Measurements from ENCODE around the gene GABBR1. TPM values are rescaled to one million over a fixed set of nuclear protein-coding genes. Genes with fewer than 3 reads are reported as not detected.

GABBR1 gene
- total RNA-seq = 14.0 TPM
- 10 to 100 TPM; 22.6 to 48.4 (median 37.0) TPM for polyA plus RNA-seq (ENCODE audit: insufficient read depth in 1 of 8, insufficient read length in 8 of 8, low replicate concordance in 1 of 8)
- long read RNA-seq, donor 1, partial matches to known transcripts = 0 of 3 reads
- long read RNA-seq, donor 1, other reads (novel, unspliced or antisense) = 0 of 3 reads
- long read RNA-seq, donor 2 = 0 reads
- long read RNA-seq, donor 3, partial matches to known transcripts = 6 of 10 reads
- long read RNA-seq, donor 3, other reads (novel, unspliced or antisense) = 0 of 10 reads
- long read RNA-seq, donor 4, partial matches to known transcripts = 0 of 4 reads
- long read RNA-seq, donor 4, other reads (novel, unspliced or antisense) = 0 of 4 reads
- long read RNA-seq, donor 5, partial matches to known transcripts = 0 of 4 reads
- long read RNA-seq, donor 5, other reads (novel, unspliced or antisense) = 0 of 4 reads
- long read RNA-seq, donor 6, partial matches to known transcripts = 0 of 4 reads
- long read RNA-seq, donor 6, other reads (novel, unspliced or antisense) = 0 of 4 reads
- long read RNA-seq, donor 7, full-length matches to known transcripts = 3 of 3 reads
- long read RNA-seq, donor 7, partial matches to known transcripts = 0 of 3 reads
- long read RNA-seq, donor 7, other reads (novel, unspliced or antisense) = 0 of 3 reads
- long read RNA-seq, donor 8, partial matches to known transcripts = 0 of 2 reads
- long read RNA-seq, donor 8, other reads (novel, unspliced or antisense) = 0 of 2 reads
- long read RNA-seq, donor 9 = 0 reads
- long read RNA-seq, donor 10, partial matches to known transcripts = 0 of 5 reads
- long read RNA-seq, donor 10, other reads (novel, unspliced or antisense) = 0 of 5 reads
- long read RNA-seq, donor 11, partial matches to known transcripts = 0 of 2 reads
- long read RNA-seq, donor 11, other reads (novel, unspliced or antisense) = 0 of 2 reads

GRCh38 chr6:29632789-29633533 is at the start of gene GABBR1:
TSS of gene GABBR1 (minus strand) at chr6:29633183. CDS start at chr6:29632385, 798 bp downstream.
- under 1% methylated on average over 28 of the region's 57 CpGs for WGBS (ENCODE audit: insufficient coverage)
- peak within 1 kb of the TSS; percentile 66 for H3K27ac ChIP-seq (ENCODE audit: low read length)
- peaks cover 32% of the 10 kb centered on the region for H3K27me3 ChIP-seq (ENCODE audit: control insufficient read depth, insufficient read depth, low read length)
- H3K9me3 ChIP-seq (replicated peaks; ENCODE audit: control insufficient read depth, low read depth, low read length) = no peaks in the 10 kb centered on the region
- DNase-seq = peak; percentile 97
- H3K4me3 ChIP-seq (ENCODE audit: low read length) = peak within 1 kb of the TSS; percentile 56
- H3K36me3 ChIP-seq (ENCODE audit: control insufficient read depth, insufficient read depth, low read length) = peaks cover 3% of the 10 kb centered on the region
- H3K4me1 ChIP-seq (ENCODE audit: control insufficient read depth, insufficient read depth, low read length) = peaks cover 31% of the 10 kb centered on the region

GRCh38 chr6:29681811-29682210 is 48.8 kb upstream of the GABBR1 start:
- Histone ChIP-seq H3K4me3 (ENCODE audit: low read length) (no peak overlapping the region), H3K4me1 (ENCODE audit: control insufficient read depth, insufficient read depth, low read length) (no peaks in the 10 kb centered on the region), H3K27me3 (ENCODE audit: control insufficient read depth, insufficient read depth, low read length) (peaks cover 11% of the 10 kb centered on the region), H3K36me3 (ENCODE audit: control insufficient read depth, insufficient read depth, low read length) (no peaks in the 10 kb centered on the region), H3K27ac (ENCODE audit: low read length) (no peak overlapping the region), H3K9me3 (replicated peaks; ENCODE audit: control insufficient read depth, low read depth, low read length) (no peaks in the 10 kb centered on the region)
- no peak for DNase-seq
- 91% methylated on average over 7 of the region's 8 CpGs for WGBS (ENCODE audit: insufficient coverage)

- H3K4me1 ChIP-seq (ENCODE audit: control insufficient read depth, insufficient read depth, low read length) = no peaks in the 10 kb centered on the region
- H3K36me3 ChIP-seq (ENCODE audit: control insufficient read depth, insufficient read depth, low read length) = no peaks in the 10 kb centered on the region
- H3K4me3 ChIP-seq (ENCODE audit: low read length) = no peak within 1 kb of the TSS
- no peak for DNase-seq
- H3K27ac ChIP-seq (ENCODE audit: low read length) = no peak within 1 kb of the TSS
- 58% methylated on average over 22 of the region's 31 CpGs for WGBS (ENCODE audit: insufficient coverage)
- no peaks in the 10 kb centered on the region for H3K9me3 ChIP-seq (replicated peaks; ENCODE audit: control insufficient read depth, low read depth, low read length)
- peaks cover 11% of the 10 kb centered on the region for H3K27me3 ChIP-seq (ENCODE audit: control insufficient read depth, insufficient read depth, low read length)
Measured at GRCh38 chr6:29680904-29681303, 47.9 kb upstream of the GABBR1 start, which contains the start of gene ZFP57. TSS of gene ZFP57 (minus strand) at chr6:29681152. CDS start at chr6:29677003, 4,149 bp downstream.

- 57% methylated on average over 24 of the region's 24 CpGs for WGBS (ENCODE audit: insufficient coverage)
- no peak for DNase-seq
- no peak overlapping the region for H3K27ac ChIP-seq (ENCODE audit: low read length)
- H3K36me3 ChIP-seq (ENCODE audit: control insufficient read depth, insufficient read depth, low read length) = no peaks in the 10 kb centered on the region
- peaks cover 9% of the 10 kb centered on the region for H3K27me3 ChIP-seq (ENCODE audit: control insufficient read depth, insufficient read depth, low read length)
- no peaks in the 10 kb centered on the region for H3K4me1 ChIP-seq (ENCODE audit: control insufficient read depth, insufficient read depth, low read length)
- H3K9me3 ChIP-seq (replicated peaks; ENCODE audit: control insufficient read depth, low read depth, low read length) = no peaks in the 10 kb centered on the region
- H3K4me3 ChIP-seq (ENCODE audit: low read length) = no peak overlapping the region
Measured at GRCh38 chr6:29680416-29680815, 47.4 kb upstream of the GABBR1 start.

GRCh38 chr6:29679962-29680361 is 47.0 kb upstream of the GABBR1 start:
- Histone ChIP-seq H3K27ac (ENCODE audit: low read length) (no peak overlapping the region), H3K36me3 (ENCODE audit: control insufficient read depth, insufficient read depth, low read length) (no peaks in the 10 kb centered on the region), H3K4me1 (ENCODE audit: control insufficient read depth, insufficient read depth, low read length) (no peaks in the 10 kb centered on the region), H3K27me3 (ENCODE audit: control insufficient read depth, insufficient read depth, low read length) (peaks cover 9% of the 10 kb centered on the region), H3K9me3 (replicated peaks; ENCODE audit: control insufficient read depth, low read depth, low read length) (no peaks in the 10 kb centered on the region), H3K4me3 (ENCODE audit: low read length) (no peak overlapping the region)
- WGBS (ENCODE audit: insufficient coverage) = 98% methylated on average over 4 of the region's 13 CpGs
- no peak for DNase-seq

- 80% methylated on average over 1 of the region's 5 CpGs for WGBS (ENCODE audit: insufficient coverage)
- peaks cover 9% of the 10 kb centered on the region for H3K27me3 ChIP-seq (ENCODE audit: control insufficient read depth, insufficient read depth, low read length)
- H3K27ac ChIP-seq (ENCODE audit: low read length) = no peak overlapping the region
- H3K9me3 ChIP-seq (replicated peaks; ENCODE audit: control insufficient read depth, low read depth, low read length) = no peaks in the 10 kb centered on the region
- DNase-seq = no peak
- no peaks in the 10 kb centered on the region for H3K4me1 ChIP-seq (ENCODE audit: control insufficient read depth, insufficient read depth, low read length)
- no peak overlapping the region for H3K4me3 ChIP-seq (ENCODE audit: low read length)
- no peaks in the 10 kb centered on the region for H3K36me3 ChIP-seq (ENCODE audit: control insufficient read depth, insufficient read depth, low read length)
Measured at GRCh38 chr6:29678114-29678513, 45.1 kb upstream of the GABBR1 start.

- no peaks in the 10 kb centered on the region for H3K36me3 ChIP-seq (ENCODE audit: control insufficient read depth, insufficient read depth, low read length)
- H3K4me3 ChIP-seq (ENCODE audit: low read length) = no peak overlapping the region
- no peaks in the 10 kb centered on the region for H3K4me1 ChIP-seq (ENCODE audit: control insufficient read depth, insufficient read depth, low read length)
- WGBS (ENCODE audit: insufficient coverage) = no CpG with 5 or more reads among the region's 2 CpGs
- H3K27ac ChIP-seq (ENCODE audit: low read length) = no peak overlapping the region
- DNase-seq = no peak
- H3K9me3 ChIP-seq (replicated peaks; ENCODE audit: control insufficient read depth, low read depth, low read length) = no peaks in the 10 kb centered on the region
- peaks cover 9% of the 10 kb centered on the region for H3K27me3 ChIP-seq (ENCODE audit: control insufficient read depth, insufficient read depth, low read length)
Measured at GRCh38 chr6:29676981-29677601, 44.1 kb upstream of the GABBR1 start.

GRCh38 chr6:29675561-29675960 is 42.6 kb upstream of the GABBR1 start:
- H3K9me3 ChIP-seq (replicated peaks; ENCODE audit: control insufficient read depth, low read depth, low read length) = no peaks in the 10 kb centered on the region
- H3K27ac ChIP-seq (ENCODE audit: low read length) = no peak overlapping the region
- no peak for DNase-seq
- WGBS (ENCODE audit: insufficient coverage) = no CpG with 5 or more reads among the region's 1 CpG
- H3K4me3 ChIP-seq (ENCODE audit: low read length) = no peak overlapping the region
- no peaks in the 10 kb centered on the region for H3K4me1 ChIP-seq (ENCODE audit: control insufficient read depth, insufficient read depth, low read length)
- H3K27me3 ChIP-seq (ENCODE audit: control insufficient read depth, insufficient read depth, low read length) = peaks cover 10% of the 10 kb centered on the region
- H3K36me3 ChIP-seq (ENCODE audit: control insufficient read depth, insufficient read depth, low read length) = no peaks in the 10 kb centered on the region

GRCh38 chr6:29674008-29674407 is 41.0 kb upstream of the GABBR1 start:
- DNase-seq = no peak
- Histone ChIP-seq H3K36me3 (ENCODE audit: control insufficient read depth, insufficient read depth, low read length) (no peaks in the 10 kb centered on the region), H3K4me1 (ENCODE audit: control insufficient read depth, insufficient read depth, low read length) (no peaks in the 10 kb centered on the region), H3K27ac (ENCODE audit: low read length) (no peak overlapping the region), H3K9me3 (replicated peaks; ENCODE audit: control insufficient read depth, low read depth, low read length) (no peaks in the 10 kb centered on the region), H3K4me3 (ENCODE audit: low read length) (no peak overlapping the region), H3K27me3 (ENCODE audit: control insufficient read depth, insufficient read depth, low read length) (peaks cover 4% of the 10 kb centered on the region)
- 100% methylated on average over 3 of the region's 5 CpGs for WGBS (ENCODE audit: insufficient coverage)

Data from muscle of leg (tissue), 16 donors.